22Rv1 (cell line): Measurements from ENCODE around the gene IL17RC.

Experiments
- CTCF ChIP-seq: fragments of 450-650 bp; IDR thresholded peaks from 2 replicates; pipeline ENCODE4 v1.5.1; 2017; ENCODE audit warnings: mild to moderate bottlenecking
- ZFX ChIP-seq: fragments of 450-650 bp; IDR thresholded peaks from 2 replicates; pipeline ENCODE4 v1.6.1; 2017; ENCODE audit warnings: antibody characterized with exemption, borderline replicate concordance

GRCh38 chr3:9955611-9956352 lies 38.9 kb downstream of the IL17RC start:
- TF ChIP-seq CTCF (no peak), ZFX (no peak)
